Measurements from ENCODE around the gene CRYZL1.
A peak's percentile ranks its signal among the peaks of the same experiment; 100 is the strongest.

Gene CRYZL1

DNA sequence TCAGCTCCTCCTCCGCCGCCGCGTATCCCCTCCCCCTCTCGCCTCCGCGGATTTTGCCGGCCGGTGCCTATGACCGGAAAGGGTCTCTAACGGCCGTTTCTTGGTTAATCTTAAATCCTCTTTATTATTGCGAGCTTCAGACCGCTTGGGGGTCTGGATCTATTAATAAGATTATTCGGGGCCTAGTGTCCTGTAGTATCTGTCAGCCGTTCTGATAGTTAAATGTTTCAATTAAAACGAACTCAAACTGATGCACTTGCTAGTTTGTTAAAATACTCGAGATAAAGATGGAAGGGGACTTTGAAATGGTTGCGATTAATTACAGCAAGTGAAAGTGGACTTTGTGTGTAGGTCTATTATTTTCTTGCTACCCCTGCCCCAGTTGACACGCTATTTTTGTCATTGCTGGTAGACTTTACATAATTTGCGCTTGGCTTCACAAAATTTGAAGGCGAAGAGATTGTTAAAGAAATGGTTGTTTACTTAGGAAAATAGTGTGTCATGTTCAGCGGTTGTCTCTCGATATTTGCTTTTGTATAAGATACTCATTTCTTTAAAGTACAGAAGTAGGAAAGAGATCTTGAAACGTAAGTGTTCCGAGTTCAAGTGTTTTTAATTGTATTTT is 97.9 kb downstream of the CRYZL1 start:
- H3K36me3 ChIP-seq (ENCODE audit: insufficient read depth, low read depth, low read length), result peaks cover 51% of the 10 kb centered on the region
- H3K27me3 ChIP-seq (ENCODE audit: insufficient read depth, low read length), result no peaks in the 10 kb centered on the region
- peaks cover 18% of the 10 kb centered on the region; the same call in 1 of the 2 replicates for H3K4me1 ChIP-seq (ENCODE audit: insufficient read depth, low read length)
- peak overlapping the region; percentile 91 for H3K4me3 ChIP-seq (ENCODE audit: low read length)
- no peaks in the 10 kb centered on the region for H3K9me3 ChIP-seq (ENCODE audit: insufficient read depth, low read depth, low read length)
- peak overlapping the region; percentile 90 for H3K27ac ChIP-seq (ENCODE audit: low read length)
- peak overlapping the region; percentile 97 for H3K9ac ChIP-seq (ENCODE audit: low read depth, low read length)

GRCh38 chr21:33542640-33543504 is 98.7 kb downstream of the CRYZL1 start, which contains the start of gene SON:
SON (plus strand) TSS chr21:33543038; CDS start chr21:33543093, 55 bp downstream.
- H3K9me3 ChIP-seq (ENCODE audit: insufficient read depth, low read depth, low read length), result no peaks in the 10 kb centered on the region
- peak within 1 kb of the TSS; percentile 97 for H3K27ac ChIP-seq (ENCODE audit: low read length)
- H3K9ac ChIP-seq (ENCODE audit: low read depth, low read length), result peak within 1 kb of the TSS; percentile 97
- peak within 1 kb of the TSS; percentile 91 for H3K4me3 ChIP-seq (ENCODE audit: low read length)
- H3K36me3 ChIP-seq (ENCODE audit: insufficient read depth, low read depth, low read length), result peaks cover 51% of the 10 kb centered on the region
- H3K4me1 ChIP-seq (ENCODE audit: insufficient read depth, low read length), result peaks cover 18% of the 10 kb centered on the region; the same call in 1 of the 2 replicates
- no peaks in the 10 kb centered on the region for H3K27me3 ChIP-seq (ENCODE audit: insufficient read depth, low read length)

DNA sequence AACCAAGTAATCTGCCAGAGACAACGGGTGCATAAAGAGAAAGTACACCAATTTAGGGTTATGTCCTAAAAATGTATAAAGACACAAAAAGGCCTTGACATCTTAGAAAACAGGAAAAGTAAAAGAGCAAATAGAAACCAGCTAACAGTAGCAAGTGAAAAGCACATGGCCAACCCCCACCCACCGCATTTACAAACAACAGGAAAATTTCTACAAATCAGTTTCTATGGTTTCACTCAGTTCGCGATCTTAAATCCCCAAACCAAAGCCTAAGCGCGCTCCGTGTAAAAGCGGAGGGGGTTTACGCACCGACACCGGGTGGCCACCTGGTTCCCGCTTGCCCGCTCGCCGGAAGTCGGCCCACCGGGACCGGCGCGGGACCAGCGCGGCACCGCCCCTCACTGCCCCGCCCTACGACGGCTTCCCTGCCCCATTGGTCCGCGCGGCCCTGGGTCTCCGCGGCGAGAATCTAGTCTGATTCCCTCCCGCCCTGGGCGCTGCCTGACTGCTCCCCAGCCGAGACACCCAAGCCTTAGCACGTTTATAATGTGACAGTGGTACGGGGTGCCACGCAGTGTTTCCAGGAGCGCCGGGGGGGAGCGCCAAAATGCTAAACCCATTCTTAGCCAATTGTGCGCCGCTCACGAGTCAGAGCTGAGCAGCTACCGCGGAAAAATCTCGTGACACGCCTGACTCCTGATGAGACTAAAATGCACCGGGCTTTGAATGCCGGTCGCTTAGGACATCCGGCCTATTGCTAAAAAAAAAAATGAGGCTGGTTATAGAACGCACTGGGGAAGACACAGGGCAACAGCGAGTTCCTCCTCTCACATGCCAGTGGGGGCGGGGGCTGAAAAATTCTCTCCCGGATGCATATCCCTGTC is 99.5 kb downstream of the CRYZL1 start, which contains the start of gene GART:
Gene GART, minus strand, starts transcription at position 362 of the 884 bp plus-strand sequence. CDS start 2,802 bp downstream, outside the sequence.
- peaks cover 51% of the 10 kb centered on the region for H3K36me3 ChIP-seq (ENCODE audit: insufficient read depth, low read depth, low read length)
- H3K9me3 ChIP-seq (ENCODE audit: insufficient read depth, low read depth, low read length), result no peaks in the 10 kb centered on the region
- peaks cover 16% of the 10 kb centered on the region; the same call in 1 of the 2 replicates for H3K4me1 ChIP-seq (ENCODE audit: insufficient read depth, low read length)
- H3K27ac ChIP-seq (ENCODE audit: low read length), result peak within 1 kb of the TSS; percentile 97
- no peaks in the 10 kb centered on the region for H3K27me3 ChIP-seq (ENCODE audit: insufficient read depth, low read length)
- H3K4me3 ChIP-seq (ENCODE audit: low read length), result peak within 1 kb of the TSS; percentile 91
- H3K9ac ChIP-seq (ENCODE audit: low read depth, low read length), result peak within 1 kb of the TSS; percentile 97

- Histone ChIP-seq H3K36me3 (ENCODE audit: insufficient read depth, low read depth, low read length) (peaks cover 51% of the 10 kb centered on the region), H3K27me3 (ENCODE audit: insufficient read depth, low read length) (no peaks in the 10 kb centered on the region), H3K4me3 (ENCODE audit: low read length) (peak overlapping the region; percentile 91), H3K9ac (ENCODE audit: low read depth, low read length) (peak overlapping the region; percentile 97), H3K9me3 (ENCODE audit: insufficient read depth, low read depth, low read length) (no peaks in the 10 kb centered on the region), H3K27ac (ENCODE audit: low read length) (peak overlapping the region; percentile 97), H3K4me1 (ENCODE audit: insufficient read depth, low read length) (peaks cover 16% of the 10 kb centered on the region; the same call in 1 of the 2 replicates)
Observed at GRCh38 chr21:33541105-33541711, 100.3 kb downstream of the CRYZL1 start.

- H3K36me3 ChIP-seq (ENCODE audit: insufficient read depth, low read depth, low read length), result peaks cover 51% of the 10 kb centered on the region
Observed at GRCh38 chr21:33540711-33541104, 100.8 kb downstream of the CRYZL1 start.

DNA sequence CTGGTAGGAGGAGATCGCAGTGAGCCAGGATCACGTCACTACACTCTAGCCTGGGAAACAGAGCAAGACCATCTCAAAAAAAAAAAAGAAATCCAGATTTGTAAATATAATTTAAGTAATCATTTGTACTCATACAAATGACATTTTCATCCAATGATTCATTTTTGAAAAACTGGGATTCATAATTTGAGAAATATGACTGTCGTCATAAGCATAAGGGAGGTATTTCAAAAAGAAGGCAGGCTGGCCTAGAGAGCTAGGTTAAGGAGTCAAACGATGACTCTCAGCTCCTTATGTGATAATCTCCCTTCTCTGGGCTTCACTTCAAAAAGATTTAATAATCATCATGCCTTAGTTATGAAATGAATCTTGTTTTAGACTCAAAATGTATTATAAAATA is 101.9 kb downstream of the CRYZL1 start:
- H3K27ac ChIP-seq (ENCODE audit: low read length), result no peak overlapping the region
- H3K9me3 ChIP-seq (ENCODE audit: insufficient read depth, low read depth, low read length), result no peaks in the 10 kb centered on the region
- no peak overlapping the region for H3K4me3 ChIP-seq (ENCODE audit: low read length)
- no peaks in the 10 kb centered on the region for H3K27me3 ChIP-seq (ENCODE audit: insufficient read depth, low read length)
- H3K9ac ChIP-seq (ENCODE audit: low read depth, low read length), result no peak overlapping the region
- H3K36me3 ChIP-seq (ENCODE audit: insufficient read depth, low read depth, low read length), result peaks cover 62% of the 10 kb centered on the region
- peaks cover 9% of the 10 kb centered on the region; the same call in 1 of the 2 replicates for H3K4me1 ChIP-seq (ENCODE audit: insufficient read depth, low read length)

More at GRCh38 chr21:33540711-33541104, 100.8 kb downstream of the CRYZL1 start:
- Histone ChIP-seq H3K27ac (ENCODE audit: low read length) (no peak overlapping the region), H3K4me3 (ENCODE audit: low read length) (peak overlapping the region; percentile 91), H3K4me1 (ENCODE audit: insufficient read depth, low read length) (peaks cover 16% of the 10 kb centered on the region; the same call in 1 of the 2 replicates), H3K27me3 (ENCODE audit: insufficient read depth, low read length) (no peaks in the 10 kb centered on the region), H3K9me3 (ENCODE audit: insufficient read depth, low read depth, low read length) (no peaks in the 10 kb centered on the region), H3K9ac (ENCODE audit: low read depth, low read length) (peak overlapping the region; percentile 97; the same call in 1 of the 2 replicates)

Measured in iPS-20b (cell line).